OCI-LY3 (cell line): Measurements from ENCODE around the gene CLEC2A.

ENCODE experiments used
- CTCF ChIP-seq: fragments of 200-600, 300-600 bp; sonication (generic); IDR thresholded peaks from 2 replicates; pipeline ENCODE4 v1.5.1; 2014; ENCODE audit warnings: antibody characterized with exemption, low read length, low read depth
- EZH2phosphoT487 ChIP-seq: fragments of 200-600 bp; shearing (Covaris generic); IDR thresholded peaks from 2 replicates; pipeline ENCODE4 v1.6.1; 2018; ENCODE audit warnings: antibody characterized with exemption, mixed run types, low read depth

GRCh38 chr12:9902539-9903228 lies 29.5 kb downstream of the CLEC2A start:
- TF ChIP-seq CTCF (no peak), EZH2phosphoT487 (no peak)
